ENCODE results near the gene PRKAR1A.

DNA sequence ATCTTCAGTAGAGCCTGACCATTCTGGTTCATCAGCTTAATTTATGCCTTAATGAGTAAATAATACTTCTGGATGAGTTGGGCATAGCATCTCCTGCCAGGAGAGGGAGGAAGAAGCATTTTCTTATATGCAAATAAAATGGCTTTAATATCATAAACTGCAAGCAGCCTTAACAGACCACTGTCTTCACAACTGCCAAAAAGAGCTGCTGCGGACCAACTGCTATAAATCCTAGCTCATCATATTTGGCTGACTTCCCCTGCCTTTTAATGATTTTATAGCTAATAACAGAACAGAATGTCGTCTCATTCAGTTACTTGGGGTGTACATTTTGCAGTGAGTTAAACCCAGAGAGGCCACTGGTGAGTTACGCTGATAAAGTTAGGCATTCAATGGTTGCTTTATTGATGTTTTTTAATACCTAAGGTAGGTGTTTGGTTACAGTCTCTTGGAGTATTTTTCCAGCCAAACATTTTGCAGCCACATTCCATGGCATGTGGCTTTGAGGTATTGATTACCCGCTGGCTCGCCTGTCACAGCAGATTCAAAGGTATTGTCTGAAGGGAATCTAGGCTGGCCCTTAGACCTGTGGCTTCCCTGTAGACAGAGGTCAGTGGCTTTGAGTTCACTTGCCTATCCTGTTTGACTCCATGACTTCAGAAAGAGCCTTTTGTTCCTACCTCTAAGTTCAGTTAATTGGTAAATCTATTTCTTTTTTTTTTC is 72.5 kb downstream of the PRKAR1A start:
- no peak for TF ChIP-seq POLR2A (IDR thresholded peaks at IDR 0.05)
- TF ChIP-seq CTCF (IDR thresholded peaks at IDR 0.05), result no peak

Data from Peyer's patch (tissue), 4 donors.